Measurements from ENCODE around the gene TFAP2B.

Gene TFAP2B

DNA sequence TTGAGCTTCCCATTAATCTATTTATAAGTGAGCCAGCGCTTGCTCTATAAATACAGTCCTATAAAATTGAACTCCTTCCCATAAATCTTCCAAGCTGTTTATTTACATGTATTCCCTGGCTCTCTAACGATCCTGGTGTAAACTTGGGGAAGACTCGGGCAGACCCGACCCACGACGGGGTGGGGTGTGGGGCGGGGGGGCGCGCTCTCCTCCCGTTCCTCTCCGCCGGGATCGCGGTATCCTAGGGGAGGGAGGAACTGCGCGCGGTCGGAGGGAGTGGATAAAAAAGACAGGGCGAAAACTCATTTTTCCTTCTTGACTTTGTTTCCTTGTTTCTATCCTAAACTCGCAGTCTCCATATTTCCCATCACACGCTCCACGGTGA lies 31.1 kb downstream of the TFAP2B start:
- peaks cover 100% of the 10 kb centered on the region for H3K27me3 Mint-ChIP-seq (ENCODE audit: low read depth, poor library complexity)
- no peak for DNase-seq
- H3K36me3 Mint-ChIP-seq (ENCODE audit: low read depth) = no peaks in the 10 kb centered on the region
- peak overlapping the region; percentile 77 for H3K4me3 Mint-ChIP-seq
- H3K9me3 Mint-ChIP-seq = no peaks in the 10 kb centered on the region
- TF ChIP-seq, protein P1, sequence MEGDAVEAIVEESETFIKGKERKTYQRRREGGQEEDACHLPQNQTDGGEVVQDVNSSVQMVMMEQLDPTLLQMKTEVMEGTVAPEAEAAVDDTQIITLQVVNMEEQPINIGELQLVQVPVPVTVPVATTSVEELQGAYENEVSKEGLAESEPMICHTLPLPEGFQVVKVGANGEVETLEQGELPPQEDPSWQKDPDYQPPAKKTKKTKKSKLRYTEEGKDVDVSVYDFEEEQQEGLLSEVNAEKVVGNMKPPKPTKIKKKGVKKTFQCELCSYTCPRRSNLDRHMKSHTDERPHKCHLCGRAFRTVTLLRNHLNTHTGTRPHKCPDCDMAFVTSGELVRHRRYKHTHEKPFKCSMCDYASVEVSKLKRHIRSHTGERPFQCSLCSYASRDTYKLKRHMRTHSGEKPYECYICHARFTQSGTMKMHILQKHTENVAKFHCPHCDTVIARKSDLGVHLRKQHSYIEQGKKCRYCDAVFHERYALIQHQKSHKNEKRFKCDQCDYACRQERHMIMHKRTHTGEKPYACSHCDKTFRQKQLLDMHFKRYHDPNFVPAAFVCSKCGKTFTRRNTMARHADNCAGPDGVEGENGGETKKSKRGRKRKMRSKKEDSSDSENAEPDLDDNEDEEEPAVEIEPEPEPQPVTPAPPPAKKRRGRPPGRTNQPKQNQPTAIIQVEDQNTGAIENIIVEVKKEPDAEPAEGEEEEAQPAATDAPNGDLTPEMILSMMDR (IDR thresholded peaks at IDR 0.05) = no peak
- H3K27ac Mint-ChIP-seq = no peak overlapping the region
- H3K4me1 Mint-ChIP-seq = peaks cover 46% of the 10 kb centered on the region

DNA sequence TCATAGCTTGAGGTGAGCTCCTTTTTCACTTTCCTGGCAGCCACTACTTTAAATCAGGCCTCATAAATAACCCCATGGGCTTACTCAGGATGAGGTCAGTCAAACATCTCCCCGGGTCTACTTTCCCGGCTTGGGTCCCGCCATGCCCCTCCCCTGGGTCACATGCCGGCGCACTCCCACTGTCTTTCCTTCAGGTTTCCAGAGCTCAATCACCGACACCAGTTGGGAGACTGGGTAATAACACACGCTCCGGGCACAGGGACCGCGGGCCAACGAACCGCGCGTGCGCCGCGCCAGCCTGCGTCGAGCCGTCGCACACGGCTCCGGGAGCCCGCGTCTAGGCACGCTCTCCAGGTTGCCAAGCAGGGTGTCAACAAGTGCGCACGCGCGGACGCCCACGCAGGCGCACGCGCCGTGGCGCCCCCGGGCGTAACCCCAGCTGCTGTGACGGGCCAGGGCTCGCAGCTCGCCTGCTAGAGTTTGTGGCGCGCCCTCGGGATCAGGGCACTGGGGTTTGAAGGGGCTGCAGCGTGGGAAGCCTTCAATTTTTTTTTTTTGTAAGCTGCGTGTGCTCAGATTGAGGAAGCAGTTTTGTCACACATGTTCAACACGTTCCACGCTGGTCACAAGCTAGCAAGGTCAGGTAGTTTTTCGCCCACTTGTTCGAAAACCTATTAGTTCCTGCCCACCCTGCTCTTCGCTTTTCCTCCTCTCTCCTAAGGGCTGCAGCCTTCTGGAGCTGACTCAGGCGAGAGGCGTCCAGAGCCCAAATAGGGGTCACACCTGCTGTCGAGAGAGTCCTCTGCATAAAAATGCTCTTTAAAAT lies 31.8 kb downstream of the TFAP2B start:
- peaks cover 44% of the 10 kb centered on the region for H3K4me1 Mint-ChIP-seq
- H3K36me3 Mint-ChIP-seq (ENCODE audit: low read depth) = no peaks in the 10 kb centered on the region
- peak overlapping the region; percentile 77 for H3K4me3 Mint-ChIP-seq
- TF ChIP-seq, protein P1 (IDR thresholded peaks at IDR 0.05) = no peak
- no peak overlapping the region for H3K27ac Mint-ChIP-seq
- DNase-seq = peak; percentile 62
- peaks cover 96% of the 10 kb centered on the region for H3K27me3 Mint-ChIP-seq (ENCODE audit: low read depth, poor library complexity)
- H3K9me3 Mint-ChIP-seq = no peaks in the 10 kb centered on the region

DNA sequence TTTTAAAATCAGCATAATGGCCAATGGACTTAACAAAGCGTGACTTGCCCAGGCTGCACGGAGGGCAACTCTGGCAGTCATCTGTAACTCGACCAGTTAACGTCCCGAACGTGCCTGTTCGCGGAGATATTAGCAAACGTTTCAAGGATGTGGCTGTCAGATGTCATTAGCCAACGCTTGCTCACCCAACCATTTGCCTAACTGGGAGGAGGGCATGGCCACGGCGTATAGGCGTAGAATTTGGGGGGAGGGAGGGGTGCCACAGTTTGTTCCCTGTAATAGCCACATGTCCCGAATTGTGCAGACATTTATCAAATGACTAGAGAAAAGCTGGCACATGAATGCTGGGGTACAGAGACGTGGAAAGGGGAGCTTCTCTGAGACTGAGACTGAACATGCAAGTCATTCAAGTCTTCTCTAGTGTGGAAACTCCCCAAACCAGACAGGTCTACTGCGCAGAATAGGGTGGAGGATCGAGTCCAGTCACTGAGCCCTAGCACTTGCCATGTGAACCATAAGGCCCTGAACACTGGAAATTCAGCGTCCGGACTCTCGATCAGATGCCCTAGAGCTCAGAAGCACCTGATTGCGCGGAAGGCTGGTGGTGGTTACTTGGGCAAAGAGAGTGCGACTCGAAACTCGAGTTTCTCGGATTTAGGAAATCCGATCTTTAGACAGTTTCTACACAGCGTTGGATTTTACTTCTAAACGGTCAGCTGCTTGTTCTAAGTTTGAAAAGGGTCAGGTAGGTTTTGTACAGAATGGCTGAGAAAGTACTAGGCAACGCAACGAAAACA lies 32.6 kb downstream of the TFAP2B start:
- H3K27me3 Mint-ChIP-seq (ENCODE audit: low read depth, poor library complexity) = peaks cover 92% of the 10 kb centered on the region

DNA sequence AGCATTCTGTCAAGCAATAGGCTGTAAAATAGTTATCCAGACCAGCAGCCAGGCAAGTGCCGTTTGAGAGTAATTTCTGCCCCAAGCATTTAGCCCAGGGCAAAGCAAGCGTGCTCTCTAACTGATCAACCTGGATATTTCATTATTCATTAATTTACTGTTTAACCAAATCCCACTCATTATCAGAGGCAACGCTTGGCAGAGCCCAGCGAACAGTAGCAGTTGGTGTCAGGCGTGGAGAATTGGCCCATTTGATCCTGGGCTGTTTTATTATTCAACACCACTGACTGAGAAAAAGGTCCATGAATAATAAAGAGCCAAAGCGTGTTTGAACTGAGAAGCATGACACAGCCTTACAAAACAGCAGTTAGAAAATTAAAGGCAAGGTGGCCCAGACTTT lies 35.3 kb downstream of the TFAP2B start:
- Mint-ChIP-seq H3K4me3 (no peak overlapping the region), H3K4me1 (peaks cover 28% of the 10 kb centered on the region), H3K27ac (no peak overlapping the region), H3K36me3 (ENCODE audit: low read depth) (no peaks in the 10 kb centered on the region), H3K9me3 (no peaks in the 10 kb centered on the region), H3K27me3 (ENCODE audit: low read depth, poor library complexity) (peaks cover 73% of the 10 kb centered on the region)
- no peak for DNase-seq
- TF ChIP-seq, protein P1 (IDR thresholded peaks at IDR 0.05) = no peak

More for the DNA sequence above, 32.6 kb downstream of the TFAP2B start:
- Mint-ChIP-seq H3K4me3 (peak overlapping the region; percentile 77), H3K36me3 (ENCODE audit: low read depth) (no peaks in the 10 kb centered on the region), H3K4me1 (peaks cover 37% of the 10 kb centered on the region), H3K27ac (no peak overlapping the region), H3K9me3 (no peaks in the 10 kb centered on the region)
- DNase-seq = no peak
- TF ChIP-seq, protein P1 (IDR thresholded peaks at IDR 0.05) = no peak

DNA sequence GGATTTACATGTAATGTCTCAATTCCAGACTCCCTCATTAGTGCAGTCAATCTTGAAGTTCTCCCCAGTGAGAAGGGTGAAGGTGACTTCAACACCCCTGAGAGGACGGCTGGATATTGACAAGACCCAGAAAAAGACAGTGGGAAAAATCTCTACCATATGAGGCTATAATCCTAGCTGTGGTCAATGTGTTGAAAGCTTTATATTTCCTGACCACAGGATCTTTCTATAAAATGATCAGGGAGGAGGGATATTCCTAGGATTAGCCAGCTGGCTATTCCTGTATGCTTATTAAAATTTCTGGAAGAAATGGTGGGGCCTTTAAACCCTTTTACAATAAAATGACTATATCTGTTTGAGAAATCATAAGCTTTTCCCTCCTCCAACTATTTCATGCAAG lies 43.0 kb downstream of the TFAP2B start:
- Mint-ChIP-seq H3K27ac (no peak overlapping the region), H3K4me1 (no peaks in the 10 kb centered on the region), H3K4me3 (no peak overlapping the region), H3K9me3 (no peaks in the 10 kb centered on the region), H3K36me3 (ENCODE audit: low read depth) (no peaks in the 10 kb centered on the region), H3K27me3 (ENCODE audit: low read depth, poor library complexity) (peaks cover 22% of the 10 kb centered on the region)
- no peak for DNase-seq
- TF ChIP-seq, protein P1 (IDR thresholded peaks at IDR 0.05) = no peak
